Right atrium auricular region (tissue), 2 donors: ENCODE results near the gene CLK3. TPM values are rescaled to one million over a fixed set of nuclear protein-coding genes. Genes with fewer than 3 reads are reported as not detected.

ENCODE experiments used
- DNase-seq: peaks from one replicate; pipeline ENCODE4 v3.0.0-alpha.2; 2019; ENCODE audit warnings: low spot score
- H3K27ac ChIP-seq, 2 donors: fragments of 200-600 bp; sonication (generic); 1 replicate in 1 of 2; 2 replicates in 1 of 2; pipeline ENCODE4 v1.5.1; 2016 to 2019
- H3K27me3 ChIP-seq, 2 donors: fragments of 200-600 bp; sonication (generic); one replicate each; pipeline versions ENCODE4 v1.5.1 to v1.6.0; 2017 to 2019
- H3K36me3 ChIP-seq: fragments of 200-600 bp; sonication (generic); one replicate; pipeline ENCODE4 v1.5.1; 2016
- H3K4me1 ChIP-seq, 2 donors: fragments of 200-600 bp; sonication (generic); one replicate each; pipeline versions ENCODE4 v1.5.1 to v1.6.0; 2017 to 2019
- H3K4me3 ChIP-seq, 2 donors: fragments of 200-600 bp; sonication (generic); 1 replicate in 1 of 2; 2 replicates in 1 of 2; pipeline ENCODE4 v1.5.1; 2017 to 2019; ENCODE audit warnings: mild to moderate bottlenecking in 1 of 2, moderate library complexity in 1 of 2
- H3K9me3 ChIP-seq, 2 donors: fragments of 200-600 bp; sonication (generic); one replicate each; pipeline ENCODE4 v1.5.1; 2019
- CTCF ChIP-seq, 2 donors: fragments of 200-600 bp; sonication (generic); IDR thresholded peaks; one replicate each; pipeline ENCODE4 v1.5.1; 2019; ENCODE audit warnings: antibody characterized with exemption in 2 of 2
- total RNA-seq, 2 donors: library from RNA; depleted of rRNA; stranded (reverse); fragments of >200 nt; gene quantifications; one replicate each; pipeline ENCODE4 v1.1.0, GENCODE V29; 2016

The CLK3 gene
- total RNA-seq, 2 donors from 2014 or later = 52.8 to 59.2 TPM

GRCh38 chr15:74642348-74642733 lies 26.7 kb downstream of the CLK3 start:
- peaks cover 0 to 29% of the 10 kb centered on the region in 2 donors for H3K4me1 ChIP-seq
- peaks cover 15% of the 10 kb centered on the region for H3K36me3 ChIP-seq
- DNase-seq = no peak
- no peak overlapping the region for H3K4me3 ChIP-seq
- no peak for TF ChIP-seq CTCF (IDR thresholded peaks at IDR 0.05)
- H3K27ac ChIP-seq = peak overlapping the region in 1 of 2 donors; percentile 27
- H3K27me3 ChIP-seq = no peaks in the 10 kb centered on the region
- no peaks in the 10 kb centered on the region for H3K9me3 ChIP-seq

- no peak overlapping the region for H3K4me3 ChIP-seq
- no peaks in the 10 kb centered on the region for H3K9me3 ChIP-seq
- no peaks in the 10 kb centered on the region for H3K27me3 ChIP-seq
- peak overlapping the region in 1 of 2 donors; percentile 27 for H3K27ac ChIP-seq
- no peak for TF ChIP-seq CTCF (IDR thresholded peaks at IDR 0.05)
- peaks cover 15% of the 10 kb centered on the region for H3K36me3 ChIP-seq
- no peak for DNase-seq
- H3K4me1 ChIP-seq = peaks cover 0 to 29% of the 10 kb centered on the region in 2 donors
Observed at GRCh38 chr15:74642734-74643664, 27.4 kb downstream of the CLK3 start.

GRCh38 chr15:74643665-74644204 lies 28.1 kb downstream of the CLK3 start:
- Histone ChIP-seq H3K36me3 (peaks cover 15% of the 10 kb centered on the region), H3K27me3 (no peaks in the 10 kb centered on the region), H3K9me3 (no peaks in the 10 kb centered on the region), H3K27ac (peak overlapping the region in 1 of 2 donors; percentile 27), H3K4me3 (no peak overlapping the region), H3K4me1 (peaks cover 0 to 29% of the 10 kb centered on the region in 2 donors)
- TF ChIP-seq CTCF (IDR thresholded peaks at IDR 0.05) = no peak
- DNase-seq = no peak

GRCh38 chr15:74646480-74646879 lies 30.8 kb downstream of the CLK3 start:
- peaks cover 0 to 38% of the 10 kb centered on the region in 2 donors for H3K4me1 ChIP-seq
- TF ChIP-seq CTCF (IDR thresholded peaks at IDR 0.05) = no peak
- no peak for DNase-seq
- H3K4me3 ChIP-seq = no peak overlapping the region
- H3K9me3 ChIP-seq = no peaks in the 10 kb centered on the region
- no peaks in the 10 kb centered on the region for H3K36me3 ChIP-seq
- no peaks in the 10 kb centered on the region for H3K27me3 ChIP-seq
- H3K27ac ChIP-seq = no peak overlapping the region

- Histone ChIP-seq H3K27ac (no peak overlapping the region), H3K4me3 (no peak overlapping the region), H3K36me3 (no peaks in the 10 kb centered on the region), H3K27me3 (no peaks in the 10 kb centered on the region), H3K9me3 (no peaks in the 10 kb centered on the region), H3K4me1 (peaks cover 0 to 30% of the 10 kb centered on the region in 2 donors)
- no peak for TF ChIP-seq CTCF (IDR thresholded peaks at IDR 0.05)
- DNase-seq = no peak
Observed at GRCh38 chr15:74648051-74648842, 32.6 kb downstream of the CLK3 start.
